Measurements from ENCODE around the gene ZNF195.

DNA sequence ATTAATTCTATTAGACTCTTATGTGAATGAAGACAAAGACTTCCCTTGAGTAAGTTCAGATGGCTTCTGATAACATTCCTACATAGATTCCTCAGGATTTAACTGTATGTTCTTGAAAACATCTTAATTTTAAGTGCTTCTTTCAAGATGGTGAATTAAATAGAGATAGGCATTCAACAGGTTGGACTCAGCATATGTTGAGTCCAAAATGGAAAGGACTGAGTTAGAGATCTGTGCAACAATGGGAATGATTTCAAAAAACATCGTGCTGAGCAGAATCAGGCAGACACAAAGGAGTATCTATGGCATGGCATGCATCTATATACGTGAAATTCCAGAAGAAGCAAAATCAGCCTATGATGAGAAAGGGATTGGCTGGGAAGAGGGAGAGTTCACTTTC lies 36.2 kb downstream of the ZNF195 start:
- TF ChIP-seq EZH2 (IDR thresholded peaks at IDR 0.05) (no peak), POLR2AphosphoS5 (IDR thresholded peaks at IDR 0.05; ENCODE audit: borderline replicate concordance, low read depth, low read length) (no peak), FOXP2 (optimal IDR thresholded peaks at IDR 0.05; ENCODE audit: control extremely low read depth, extremely low read length, insufficient read depth) (no peak)
